H1 (cell line): ENCODE results near the gene DOCK8. TPM values are rescaled to one million over a fixed set of nuclear protein-coding genes. Genes with fewer than 3 reads are reported as not detected.

Source experiments
- ATF2 ChIP-seq: IDR thresholded peaks from 2 replicates; pipeline ENCODE4 v1.6.1; 2012; ENCODE audit warnings: low read length, inconsistent platforms
- CHD7 ChIP-seq: fragments of 300-600 bp; sonication (generic); IDR thresholded peaks from 2 replicates; pipeline ENCODE4 v1.7.1; 2012; ENCODE audit warnings: low read length, moderate library complexity, mild to moderate bottlenecking, inconsistent platforms; ENCODE audit not compliant: insufficient replicate concordance
- GTF2F1 ChIP-seq: IDR thresholded peaks from 2 replicates; pipeline ENCODE4 v1.6.1; 2012; ENCODE audit warnings: low read depth, low read length, improper control_type of control experiment, borderline replicate concordance
- RNF2 ChIP-seq: fragments of 200-900, 300-1000 bp; sonication (generic); IDR thresholded peaks from 2 replicates; pipeline ENCODE4 v1.7.1; 2016; ENCODE audit warnings: borderline replicate concordance, low read depth, mild to moderate bottlenecking, antibody characterized with exemption, low read length; ENCODE audit not compliant: poor library complexity, severe bottlenecking; ENCODE audit errors: missing control alignments
- SAP30 ChIP-seq: fragments of 300-600 bp; sonication (generic); IDR thresholded peaks from 2 replicates; pipeline ENCODE4 v1.7.1; 2012; ENCODE audit warnings: low read length, moderate library complexity, mild to moderate bottlenecking, inconsistent platforms; ENCODE audit not compliant: insufficient read depth, insufficient replicate concordance
- TAF7 ChIP-seq: optimal IDR thresholded peaks from 2 replicates; pipeline ENCODE3; 2011; ENCODE audit warnings: low read depth, mild to moderate bottlenecking, inconsistent platforms, low read length, moderate library complexity, borderline replicate concordance
- polyA plus RNA-seq, 7 experiments: library from polyadenylated mRNA; depleted of rRNA in 3 of 7; stranded (reverse) in 5 of 7; unstranded in 2 of 7; fragments of >200 nt in 5 of 7; fragments of 200-250 nt in 2 of 7; gene quantifications; 1 replicate in 5 of 7; 2 replicates in 1 of 7; 4 replicates in 1 of 7; pipeline versions ENCODE4 v1.2.1 to v1.2.3, GENCODE V29; 2011 to 2013; ENCODE audit warnings: missing spikeins in 2 of 7, mixed read lengths in 2 of 7
- total RNA-seq: library from RNA; stranded (reverse); fragmentation: NEBNext Ultra II Directional; extraction: Animal tissue kit (Norgen Biotek cat#: 25700); gene quantifications from 2 replicates; pipeline ENCODE4 v1.2.1, GENCODE V29; 2021

Gene DOCK8
- total and polyA plus RNA-seq, 2 of the 8 experiments (the other 6 are each of a cell fraction or from before 2014, with no cell fraction given) = 0.57 to 2.0 TPM

- TF ChIP-seq GTF2F1 (no peak), RNF2 (no peak), ATF2 (no peak), CHD7 (no peak), SAP30 (no peak), TAF7 (no peak)
- TF ChIP-seq, all 59 proteins: peak for 0
Measured at GRCh38 chr9:468766-469426, 254.2 kb downstream of the DOCK8 start (continued).
